Measurements from ENCODE around the gene KIAA1328. TPM values are rescaled to one million over a fixed set of nuclear protein-coding genes. Genes with fewer than 3 reads are reported as not detected.
A peak's percentile ranks its signal among the peaks of the same experiment; 100 is the strongest.

KIAA1328 gene
- total and polyA plus RNA-seq, 7 donors, result 2.1 to 18.9 (median 12.5) TPM

- H3K36me3 ChIP-seq, result peaks cover 0 to 12% (median 0%) of the 10 kb centered on the region in 4 donors
- no peaks in the 10 kb centered on the region for H3K27me3 ChIP-seq
- no peak overlapping the region for H3K27ac ChIP-seq
- no peak for DNase-seq
- no peak overlapping the region for H3K4me3 ChIP-seq
- peaks cover 0 to 9% (median 0%) of the 10 kb centered on the region in 4 donors for H3K9me3 ChIP-seq
- TF ChIP-seq POLR2AphosphoS5 (IDR thresholded peaks at IDR 0.05) (no peak), EP300 (IDR thresholded peaks at IDR 0.05) (no peak), POLR2A (IDR thresholded peaks at IDR 0.05) (no peak)
- TF ChIP-seq, protein P1, sequence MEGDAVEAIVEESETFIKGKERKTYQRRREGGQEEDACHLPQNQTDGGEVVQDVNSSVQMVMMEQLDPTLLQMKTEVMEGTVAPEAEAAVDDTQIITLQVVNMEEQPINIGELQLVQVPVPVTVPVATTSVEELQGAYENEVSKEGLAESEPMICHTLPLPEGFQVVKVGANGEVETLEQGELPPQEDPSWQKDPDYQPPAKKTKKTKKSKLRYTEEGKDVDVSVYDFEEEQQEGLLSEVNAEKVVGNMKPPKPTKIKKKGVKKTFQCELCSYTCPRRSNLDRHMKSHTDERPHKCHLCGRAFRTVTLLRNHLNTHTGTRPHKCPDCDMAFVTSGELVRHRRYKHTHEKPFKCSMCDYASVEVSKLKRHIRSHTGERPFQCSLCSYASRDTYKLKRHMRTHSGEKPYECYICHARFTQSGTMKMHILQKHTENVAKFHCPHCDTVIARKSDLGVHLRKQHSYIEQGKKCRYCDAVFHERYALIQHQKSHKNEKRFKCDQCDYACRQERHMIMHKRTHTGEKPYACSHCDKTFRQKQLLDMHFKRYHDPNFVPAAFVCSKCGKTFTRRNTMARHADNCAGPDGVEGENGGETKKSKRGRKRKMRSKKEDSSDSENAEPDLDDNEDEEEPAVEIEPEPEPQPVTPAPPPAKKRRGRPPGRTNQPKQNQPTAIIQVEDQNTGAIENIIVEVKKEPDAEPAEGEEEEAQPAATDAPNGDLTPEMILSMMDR (IDR thresholded peaks at IDR 0.05), result no peak
- WGBS, 2 donors, result 84 to 92% methylated on average over 1 of the region's 1 CpG
- intact Hi-C loops (cut with DNase I), result no loop called here
- peaks cover 0 to 2% (median 0%) of the 10 kb centered on the region in 4 donors for H3K4me1 ChIP-seq
Observed at GRCh38 chr18:36934884-36935283, 106.0 kb downstream of the KIAA1328 start.

DNA sequence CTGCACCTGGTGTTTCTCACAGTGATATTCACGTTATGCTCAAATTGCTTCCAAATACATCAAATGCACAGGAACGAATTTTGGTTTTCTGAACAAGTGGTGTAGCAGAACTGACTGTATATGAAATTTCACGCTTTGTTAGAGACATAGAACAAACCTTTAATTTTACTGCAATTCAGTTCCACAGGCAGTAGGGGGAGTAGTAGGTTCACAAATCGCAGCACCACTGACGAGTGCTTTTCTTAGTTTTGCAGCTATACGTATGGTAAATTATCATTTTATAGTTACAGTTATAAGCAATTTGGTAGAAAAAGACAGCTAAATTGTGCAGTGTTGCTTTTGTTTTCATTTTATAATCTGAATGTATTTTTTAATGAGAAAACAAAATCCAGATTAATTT, 113.3 kb downstream of the KIAA1328 start:
- TF ChIP-seq, protein P1 (IDR thresholded peaks at IDR 0.05), result peak in 1 of 4 experiments; percentile 11
- TF ChIP-seq POLR2A (IDR thresholded peaks at IDR 0.05), result no peak
- 51 to 65% methylated on average over 6 of the region's 6 CpGs for WGBS, 2 donors
- intact Hi-C loops (cut with DNase I), result no loop called here

DNA sequence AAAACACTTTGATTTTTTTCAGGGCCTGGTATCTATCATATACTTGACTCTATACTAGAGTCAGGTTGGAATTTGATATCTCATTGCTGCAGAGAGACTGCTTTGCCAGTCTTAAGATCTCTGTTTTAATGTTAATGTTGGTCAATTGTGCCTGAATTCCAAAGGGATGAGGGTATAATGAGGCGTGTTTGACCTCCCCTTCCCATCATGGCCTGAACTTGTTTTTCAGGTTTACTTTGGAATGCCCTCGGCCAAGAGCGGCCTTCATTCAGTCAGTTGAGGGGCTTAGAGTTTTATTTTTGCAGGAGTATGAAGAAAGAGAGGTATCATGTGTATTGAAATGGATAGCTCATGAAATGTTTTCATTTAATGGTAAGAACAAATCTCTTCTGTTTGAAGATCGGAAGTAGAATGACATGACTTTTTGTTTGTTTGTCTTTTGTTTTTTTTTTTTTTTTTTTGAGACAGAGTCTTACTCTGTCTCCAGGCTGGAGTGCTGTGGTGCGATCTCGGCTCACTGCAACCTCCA, 119.0 kb downstream of the KIAA1328 start:
- H3K36me3 ChIP-seq, result no peaks in the 10 kb centered on the region
- 92 to 95% methylated on average over 6 of the region's 6 CpGs for WGBS, 2 donors
- no peak overlapping the region for H3K4me3 ChIP-seq

More for the DNA sequence above, 113.3 kb downstream of the KIAA1328 start:
- DNase-seq, result no peak
- H3K4me1 ChIP-seq, result no peaks in the 10 kb centered on the region
- peaks cover 0 to 3% (median 0%) of the 10 kb centered on the region in 4 donors for H3K36me3 ChIP-seq
- H3K9me3 ChIP-seq, result peaks cover 0 to 12% (median 0%) of the 10 kb centered on the region in 4 donors
- H3K4me3 ChIP-seq, result no peak overlapping the region
- H3K27ac ChIP-seq, result no peak overlapping the region
- H3K27me3 ChIP-seq, result no peaks in the 10 kb centered on the region

GRCh38 chr18:36950282-36950681, 121.4 kb downstream of the KIAA1328 start:
- no peak overlapping the region for H3K27ac ChIP-seq
- no peaks in the 10 kb centered on the region for H3K36me3 ChIP-seq
- intact Hi-C loops (cut with DNase I), result no loop called here
- DNase-seq, result no peak
- WGBS, 2 donors, result 52 to 66% methylated on average over 4 of the region's 4 CpGs
- no peaks in the 10 kb centered on the region for H3K9me3 ChIP-seq
- H3K27me3 ChIP-seq, result no peaks in the 10 kb centered on the region
- TF ChIP-seq POLR2AphosphoS5 (IDR thresholded peaks at IDR 0.05), result no peak
- no peak for TF ChIP-seq POLR2A (IDR thresholded peaks at IDR 0.05)
- TF ChIP-seq, protein P1 (IDR thresholded peaks at IDR 0.05), result no peak
- H3K4me3 ChIP-seq, result no peak overlapping the region
- no peaks in the 10 kb centered on the region for H3K4me1 ChIP-seq

More for the DNA sequence above, 119.0 kb downstream of the KIAA1328 start:
- no peak for DNase-seq
- TF ChIP-seq, protein P1 (IDR thresholded peaks at IDR 0.05), result no peak
- TF ChIP-seq POLR2AphosphoS5 (IDR thresholded peaks at IDR 0.05) (no peak), EP300 (IDR thresholded peaks at IDR 0.05) (no peak)
- Histone ChIP-seq H3K4me1 (no peaks in the 10 kb centered on the region), H3K27me3 (no peaks in the 10 kb centered on the region), H3K9me3 (no peaks in the 10 kb centered on the region), H3K27ac (no peak overlapping the region)
- intact Hi-C loops (cut with DNase I), result no loop called here

DNA sequence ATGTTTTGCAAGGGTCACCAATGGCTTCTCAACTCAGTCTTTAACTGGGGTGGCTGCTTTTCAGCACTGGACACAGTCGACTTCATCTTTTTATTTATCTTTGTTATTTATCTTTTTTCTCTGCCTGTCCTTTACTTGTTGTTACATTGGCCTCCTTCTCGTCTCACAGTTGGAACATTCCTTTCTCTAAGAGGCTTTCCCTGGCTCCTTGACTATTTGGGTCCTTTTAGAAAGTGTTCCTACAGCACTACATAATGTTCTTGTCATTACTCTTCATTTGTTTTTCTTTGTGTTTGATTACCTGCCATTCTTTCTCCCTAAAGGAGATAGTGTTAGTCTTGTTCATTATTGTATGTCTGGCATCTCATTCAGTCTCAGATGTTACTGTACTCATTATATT, 122.0 kb downstream of the KIAA1328 start:
- no peaks in the 10 kb centered on the region for H3K4me1 ChIP-seq
- H3K4me3 ChIP-seq, result no peak overlapping the region
- H3K27ac ChIP-seq, result no peak overlapping the region
- H3K27me3 ChIP-seq, result no peaks in the 10 kb centered on the region
- TF ChIP-seq POLR2AphosphoS5 (IDR thresholded peaks at IDR 0.05), result no peak
- TF ChIP-seq POLR2A (IDR thresholded peaks at IDR 0.05), result no peak
- TF ChIP-seq, protein P1 (IDR thresholded peaks at IDR 0.05), result no peak
- TF ChIP-seq EP300 (IDR thresholded peaks at IDR 0.05), result no peak
- no peak for DNase-seq
- no peaks in the 10 kb centered on the region for H3K9me3 ChIP-seq
- intact Hi-C loops (cut with DNase I), result no loop called here
- 62 to 68% methylated on average over 2 of the region's 2 CpGs for WGBS, 2 donors
- no peaks in the 10 kb centered on the region for H3K36me3 ChIP-seq
